GM18858 (cell line): ENCODE data around the gene CTNNBL1.
"Not testable (repeated sequence)": the region's sequence is repeated elsewhere in the genome, so short reads cannot be mapped to it uniquely, and the experiment has no call there.

Experiments used
- ATAC-seq: cut with Tn5 transposase; IDR thresholded peaks from one replicate; pipeline ENCODE4 v1.9.1; 2021; ENCODE audit not compliant: unreplicated experiment

The CTNNBL1 gene

GRCh38 chr20:37704955-37705354 is 11.1 kb downstream of the CTNNBL1 start:
- no peak for ATAC-seq

GRCh38 chr20:37706298-37706697 is 12.5 kb downstream of the CTNNBL1 start:
- ATAC-seq = no peak

GRCh38 chr20:37711001-37711400 is 17.2 kb downstream of the CTNNBL1 start:
- no peak for ATAC-seq

GRCh38 chr20:37711994-37712964 is 18.4 kb downstream of the CTNNBL1 start:
- ATAC-seq = no peak

- ATAC-seq = no peak
Measured at GRCh38 chr20:37713396-37713795, 19.6 kb downstream of the CTNNBL1 start.

GRCh38 chr20:37714978-37715672 is 21.3 kb downstream of the CTNNBL1 start:
- no peak for ATAC-seq

GRCh38 chr20:37721751-37722150 is 27.9 kb downstream of the CTNNBL1 start:
- ATAC-seq = no peak

GRCh38 chr20:37722312-37722711 is 28.5 kb downstream of the CTNNBL1 start:
- ATAC-seq = not testable (repeated sequence)

GRCh38 chr20:37723668-37724067 is 29.8 kb downstream of the CTNNBL1 start:
- ATAC-seq = no peak

- no peak for ATAC-seq
Measured at GRCh38 chr20:37725165-37725564, 31.3 kb downstream of the CTNNBL1 start.

- ATAC-seq = no peak
Measured at GRCh38 chr20:37725855-37726254, 32.0 kb downstream of the CTNNBL1 start.

- ATAC-seq = no peak
Measured at GRCh38 chr20:37726321-37726720, 32.5 kb downstream of the CTNNBL1 start.

- no peak for ATAC-seq
Measured at GRCh38 chr20:37726971-37727956, 33.4 kb downstream of the CTNNBL1 start.

GRCh38 chr20:37727957-37728634 is 34.3 kb downstream of the CTNNBL1 start:
- ATAC-seq = no peak

GRCh38 chr20:37728635-37728983 is 34.8 kb downstream of the CTNNBL1 start:
- ATAC-seq = no peak

- ATAC-seq = no peak
Measured at GRCh38 chr20:37729452-37729851, 35.6 kb downstream of the CTNNBL1 start.

GRCh38 chr20:37729909-37730308 is 36.1 kb downstream of the CTNNBL1 start:
- no peak for ATAC-seq

GRCh38 chr20:37733416-37733815 is 39.6 kb downstream of the CTNNBL1 start:
- ATAC-seq = no peak

GRCh38 chr20:37734228-37734985 is 40.6 kb downstream of the CTNNBL1 start:
- no peak for ATAC-seq

- ATAC-seq = no peak
Measured at GRCh38 chr20:37735541-37735940, 41.7 kb downstream of the CTNNBL1 start.
